SK-N-SH treated with all-trans-retinoic acid at 6 μM for 48 hours (cell line): Measurements from ENCODE around the gene KCNA2.

ENCODE experiments used
- ATAC-seq: fragments of 200-7000 bp; cut with Tn5 transposase; 3 replicates; pipeline ENCODE4 v1.9.1; 2020; ENCODE audit warnings: mild to moderate bottlenecking, moderate library complexity
- BACH2 ChIP-seq: fragments of 250-450 bp; sonication (Bioruptor Pico); IDR thresholded peaks from 2 replicates; pipeline ENCODE4 v1.9.0; 2021; ENCODE audit warnings: mild to moderate bottlenecking, borderline replicate concordance
- CSDC2 ChIP-seq: fragments of 250-450 bp; sonication (Bioruptor Pico); IDR thresholded peaks from 2 replicates; pipeline ENCODE4 v1.5.0; 2020; ENCODE audit warnings: mild to moderate bottlenecking, moderate library complexity
- ESRRG ChIP-seq: fragments of 250-450 bp; sonication (Bioruptor Pico); IDR thresholded peaks from 2 replicates; pipeline ENCODE4 v1.6.1; 2021; ENCODE audit warnings: mild to moderate bottlenecking
- GLIS3 ChIP-seq: fragments of 250-450 bp; sonication (Bioruptor Pico); IDR thresholded peaks from 2 replicates; pipeline ENCODE4 v1.5.0; 2020; ENCODE audit warnings: mild to moderate bottlenecking, moderate library complexity
- ISL1 ChIP-seq: fragments of 250-450 bp; sonication (Bioruptor Pico); IDR thresholded peaks from 2 replicates; pipeline ENCODE4 v2.1.2; 2022; ENCODE audit warnings: mild to moderate bottlenecking, moderate library complexity
- PPARA ChIP-seq: fragments of 250-450 bp; sonication (Bioruptor Pico); IDR thresholded peaks from 2 replicates; pipeline ENCODE4 v1.5.0; 2020; ENCODE audit warnings: mild to moderate bottlenecking, borderline replicate concordance
- RARB ChIP-seq: fragments of 250-450 bp; sonication (Bioruptor Pico); IDR thresholded peaks from 2 replicates; pipeline ENCODE4 v1.8.0; 2021; ENCODE audit warnings: mild to moderate bottlenecking, moderate library complexity
- SNAI2 ChIP-seq: fragments of 250-450 bp; sonication (Bioruptor Pico); IDR thresholded peaks from 2 replicates; pipeline ENCODE4 v1.5.0; 2020; ENCODE audit warnings: mild to moderate bottlenecking, moderate library complexity
- TCF4 ChIP-seq: fragments of 250-450 bp; sonication (Bioruptor Pico); IDR thresholded peaks from 2 replicates; pipeline ENCODE4 v1.8.0; 2021; ENCODE audit warnings: mild to moderate bottlenecking, moderate library complexity, borderline replicate concordance
- TOX ChIP-seq: fragments of 250-450 bp; sonication (Bioruptor Pico); IDR thresholded peaks from 2 replicates; pipeline ENCODE4 v1.8.0; 2021; ENCODE audit warnings: mild to moderate bottlenecking, moderate library complexity, borderline replicate concordance
- ZC3H10 ChIP-seq: fragments of 250-450 bp; sonication (Bioruptor Pico); IDR thresholded peaks from 2 replicates; pipeline ENCODE4 v1.5.1; 2021; ENCODE audit warnings: mild to moderate bottlenecking, moderate library complexity
- ZFP30 ChIP-seq: fragments of 450-650 bp; formaldehyde crosslinking; IDR thresholded peaks from 2 replicates; pipeline ENCODE4 v1.5.0; 2022; ENCODE audit warnings: mild to moderate bottlenecking, moderate library complexity
- ZNF70 ChIP-seq: fragments of 450-650 bp; formaldehyde crosslinking; IDR thresholded peaks from 2 replicates; pipeline ENCODE4 v1.5.0; 2020; ENCODE audit warnings: mild to moderate bottlenecking, moderate library complexity
- ZNF8 ChIP-seq: fragments of 450-650 bp; formaldehyde crosslinking; IDR thresholded peaks from 2 replicates; pipeline ENCODE4 v1.5.0; 2020; ENCODE audit warnings: mild to moderate bottlenecking, moderate library complexity
- TF ChIP-seq, protein P1 (sequence below): fragments of 250-450 bp; sonication (Bioruptor Pico); IDR thresholded peaks from 2 replicates; pipeline ENCODE4 v1.8.0; 2020; ENCODE audit warnings: mild to moderate bottlenecking, moderate library complexity, borderline replicate concordance
- TF ChIP-seq, protein P2 (sequence below): fragments of 250-450 bp; sonication (Bioruptor Pico); IDR thresholded peaks from 2 replicates; pipeline ENCODE4 v1.5.1; 2020; ENCODE audit warnings: low read depth, mild to moderate bottlenecking, moderate library complexity
- TF ChIP-seq, protein P3 (sequence below): fragments of 250-450 bp; sonication (Bioruptor Pico); IDR thresholded peaks from 2 replicates; pipeline ENCODE4 v1.5.0; 2020; ENCODE audit warnings: mild to moderate bottlenecking, moderate library complexity

Gene KCNA2

GRCh38 chr1:110547017-110547416 is 59.1 kb downstream of the KCNA2 start:
- no peak for TF ChIP-seq TCF4
- no peak for ATAC-seq

- ATAC-seq = no peak
- TF ChIP-seq, protein P1, sequence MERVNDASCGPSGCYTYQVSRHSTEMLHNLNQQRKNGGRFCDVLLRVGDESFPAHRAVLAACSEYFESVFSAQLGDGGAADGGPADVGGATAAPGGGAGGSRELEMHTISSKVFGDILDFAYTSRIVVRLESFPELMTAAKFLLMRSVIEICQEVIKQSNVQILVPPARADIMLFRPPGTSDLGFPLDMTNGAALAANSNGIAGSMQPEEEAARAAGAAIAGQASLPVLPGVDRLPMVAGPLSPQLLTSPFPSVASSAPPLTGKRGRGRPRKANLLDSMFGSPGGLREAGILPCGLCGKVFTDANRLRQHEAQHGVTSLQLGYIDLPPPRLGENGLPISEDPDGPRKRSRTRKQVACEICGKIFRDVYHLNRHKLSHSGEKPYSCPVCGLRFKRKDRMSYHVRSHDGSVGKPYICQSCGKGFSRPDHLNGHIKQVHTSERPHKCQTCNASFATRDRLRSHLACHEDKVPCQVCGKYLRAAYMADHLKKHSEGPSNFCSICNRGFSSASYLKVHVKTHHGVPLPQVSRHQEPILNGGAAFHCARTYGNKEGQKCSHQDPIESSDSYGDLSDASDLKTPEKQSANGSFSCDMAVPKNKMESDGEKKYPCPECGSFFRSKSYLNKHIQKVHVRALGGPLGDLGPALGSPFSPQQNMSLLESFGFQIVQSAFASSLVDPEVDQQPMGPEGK = no peak
- TF ChIP-seq PPARA (no peak), ZC3H10 (no peak), CSDC2 (CRISPR knock-in tag) (no peak), TCF4 (no peak), BACH2 (CRISPR knock-in tag) (no peak), TOX (CRISPR knock-in tag) (no peak), SNAI2 (CRISPR knock-in tag) (no peak), ESRRG (CRISPR knock-in tag) (no peak), ISL1 (CRISPR knock-in tag) (no peak), GLIS3 (no peak), ZNF70 (CRISPR knock-in tag) (no peak), RARB (CRISPR knock-in tag) (no peak), ZNF8 (CRISPR knock-in tag) (no peak), ZFP30 (CRISPR knock-in tag) (no peak)
- TF ChIP-seq, protein P2, sequence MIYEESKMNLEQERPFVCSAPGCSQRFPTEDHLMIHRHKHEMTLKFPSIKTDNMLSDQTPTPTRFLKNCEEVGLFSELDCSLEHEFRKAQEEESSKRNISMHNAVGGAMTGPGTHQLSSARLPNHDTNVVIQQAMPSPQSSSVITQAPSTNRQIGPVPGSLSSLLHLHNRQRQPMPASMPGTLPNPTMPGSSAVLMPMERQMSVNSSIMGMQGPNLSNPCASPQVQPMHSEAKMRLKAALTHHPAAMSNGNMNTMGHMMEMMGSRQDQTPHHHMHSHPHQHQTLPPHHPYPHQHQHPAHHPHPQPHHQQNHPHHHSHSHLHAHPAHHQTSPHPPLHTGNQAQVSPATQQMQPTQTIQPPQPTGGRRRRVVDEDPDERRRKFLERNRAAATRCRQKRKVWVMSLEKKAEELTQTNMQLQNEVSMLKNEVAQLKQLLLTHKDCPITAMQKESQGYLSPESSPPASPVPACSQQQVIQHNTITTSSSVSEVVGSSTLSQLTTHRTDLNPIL (CRISPR knock-in tag) = no peak
- TF ChIP-seq, protein P3, sequence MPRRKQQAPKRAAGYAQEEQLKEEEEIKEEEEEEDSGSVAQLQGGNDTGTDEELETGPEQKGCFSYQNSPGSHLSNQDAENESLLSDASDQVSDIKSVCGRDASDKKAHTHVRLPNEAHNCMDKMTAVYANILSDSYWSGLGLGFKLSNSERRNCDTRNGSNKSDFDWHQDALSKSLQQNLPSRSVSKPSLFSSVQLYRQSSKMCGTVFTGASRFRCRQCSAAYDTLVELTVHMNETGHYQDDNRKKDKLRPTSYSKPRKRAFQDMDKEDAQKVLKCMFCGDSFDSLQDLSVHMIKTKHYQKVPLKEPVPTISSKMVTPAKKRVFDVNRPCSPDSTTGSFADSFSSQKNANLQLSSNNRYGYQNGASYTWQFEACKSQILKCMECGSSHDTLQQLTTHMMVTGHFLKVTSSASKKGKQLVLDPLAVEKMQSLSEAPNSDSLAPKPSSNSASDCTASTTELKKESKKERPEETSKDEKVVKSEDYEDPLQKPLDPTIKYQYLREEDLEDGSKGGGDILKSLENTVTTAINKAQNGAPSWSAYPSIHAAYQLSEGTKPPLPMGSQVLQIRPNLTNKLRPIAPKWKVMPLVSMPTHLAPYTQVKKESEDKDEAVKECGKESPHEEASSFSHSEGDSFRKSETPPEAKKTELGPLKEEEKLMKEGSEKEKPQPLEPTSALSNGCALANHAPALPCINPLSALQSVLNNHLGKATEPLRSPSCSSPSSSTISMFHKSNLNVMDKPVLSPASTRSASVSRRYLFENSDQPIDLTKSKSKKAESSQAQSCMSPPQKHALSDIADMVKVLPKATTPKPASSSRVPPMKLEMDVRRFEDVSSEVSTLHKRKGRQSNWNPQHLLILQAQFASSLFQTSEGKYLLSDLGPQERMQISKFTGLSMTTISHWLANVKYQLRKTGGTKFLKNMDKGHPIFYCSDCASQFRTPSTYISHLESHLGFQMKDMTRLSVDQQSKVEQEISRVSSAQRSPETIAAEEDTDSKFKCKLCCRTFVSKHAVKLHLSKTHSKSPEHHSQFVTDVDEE (CRISPR knock-in tag) = no peak
Measured at GRCh38 chr1:110545492-110545891, 60.7 kb downstream of the KCNA2 start.

GRCh38 chr1:110544753-110545152 is 61.4 kb downstream of the KCNA2 start:
- ATAC-seq = no peak
- no peak for TF ChIP-seq GLIS3
